HepG2 (cell line): ENCODE data around the gene CPNE5. TPM values are rescaled to one million over a fixed set of nuclear protein-coding genes. Genes with fewer than 3 reads are reported as not detected.

Source experiments
- BCL3 ChIP-seq: sonication (generic); formaldehyde crosslinking; IDR thresholded peaks from 2 replicates; pipeline ENCODE4 v1.5.1; 2020; ENCODE audit warnings: mild to moderate bottlenecking, missing genetic modification reagents, moderate library complexity
- CTCF ChIP-seq: sonication (generic); formaldehyde crosslinking; IDR thresholded peaks from 2 replicates; pipeline ENCODE4 v1.5.0; 2020; ENCODE audit warnings: mild to moderate bottlenecking, missing genetic modification reagents, moderate library complexity
- ERF ChIP-seq: IDR thresholded peaks from 2 replicates; pipeline ENCODE4 v1.6.1; 2018; ENCODE audit warnings: missing biosample characterization, missing genetic modification reagents
- HNF4G ChIP-seq, 2 experiments: sonication (generic) in 1 of 2; formaldehyde crosslinking in 1 of 2; IDR thresholded peaks; 2 replicates each; pipeline versions ENCODE4 v1.4.0 to v1.6.1; 2011 to 2020; ENCODE audit warnings: borderline replicate concordance in 2 of 2, low read depth in 2 of 2, mild to moderate bottlenecking in 2 of 2, low read length in 1 of 2, missing genetic modification reagents in 1 of 2, moderate library complexity in 1 of 2
- MEIS1 ChIP-seq: sonication (generic); formaldehyde crosslinking; IDR thresholded peaks from 2 replicates; pipeline ENCODE4 v1.9.0; 2021; ENCODE audit warnings: mild to moderate bottlenecking, missing genetic modification reagents, moderate library complexity, borderline replicate concordance
- RAD21 ChIP-seq: fragments of 450-650 bp; formaldehyde crosslinking; IDR thresholded peaks from 2 replicates; pipeline ENCODE4 v1.5.0; 2020; ENCODE audit warnings: mild to moderate bottlenecking
- RBM22 ChIP-seq: fragments of 200-400 bp; formaldehyde crosslinking; optimal IDR thresholded peaks from 2 replicates; pipeline ENCODE3; 2017; ENCODE audit warnings: mild to moderate bottlenecking, low read length, moderate library complexity
- SNAI1 ChIP-seq: sonication (generic); formaldehyde crosslinking; IDR thresholded peaks from 2 replicates; pipeline ENCODE4 v1.5.0; 2020; ENCODE audit warnings: mild to moderate bottlenecking, missing genetic modification reagents, borderline replicate concordance
- STAG1 ChIP-seq: sonication (generic); formaldehyde crosslinking; IDR thresholded peaks from 2 replicates; pipeline ENCODE4 v1.4.0; 2020; ENCODE audit warnings: missing genetic modification reagents
- ZMYM3 ChIP-seq: sonication (generic); formaldehyde crosslinking; IDR thresholded peaks from 2 replicates; pipeline ENCODE4 v1.5.1; 2020; ENCODE audit warnings: mild to moderate bottlenecking, missing genetic modification reagents
- ZNF230 ChIP-seq: sonication (generic); formaldehyde crosslinking; IDR thresholded peaks from 2 replicates; pipeline ENCODE4 v1.4.0; 2020; ENCODE audit warnings: mild to moderate bottlenecking, missing genetic modification reagents
- ZNF280D ChIP-seq: sonication (generic); formaldehyde crosslinking; IDR thresholded peaks from 2 replicates; pipeline ENCODE4 v1.5.1; 2020; ENCODE audit warnings: mild to moderate bottlenecking, missing genetic modification reagents
- ZNF510 ChIP-seq: sonication (generic); formaldehyde crosslinking; IDR thresholded peaks from 2 replicates; pipeline ENCODE4 v1.4.0; 2020; ENCODE audit warnings: low read depth, mild to moderate bottlenecking, missing genetic modification reagents
- ZNF614 ChIP-seq: IDR thresholded peaks from 2 replicates; pipeline ENCODE4 v1.6.1; 2018; ENCODE audit warnings: missing biosample characterization, missing genetic modification reagents, inconsistent platforms, borderline replicate concordance
- ZNF772 ChIP-seq: sonication (generic); formaldehyde crosslinking; IDR thresholded peaks from 2 replicates; pipeline ENCODE4 v1.5.0; 2020; ENCODE audit warnings: mild to moderate bottlenecking, missing genetic modification reagents
- polyA plus RNA-seq, 8 experiments: library from polyadenylated mRNA; depleted of rRNA in 3 of 8; stranded (reverse) in 7 of 8; unstranded in 1 of 8; fragments of >200 nt; fragmentation: Illumina TruSeq in 4 of 8; extraction: Trizol in 4 of 8; gene quantifications; 2 replicates each; pipeline versions ENCODE4 v1.2.1 to v1.2.3, GENCODE V29; 2011 to 2016; ENCODE audit warnings: low read depth in 4 of 8, missing spikeins in 1 of 8, mixed read lengths in 1 of 8; ENCODE audit not compliant: insufficient read depth in 1 of 8
- total RNA-seq, 5 experiments: library from RNA; depleted of rRNA; stranded (reverse); fragments of >200 nt; fragmentation: Illumina TruSeq; extraction: Trizol; gene quantifications; 2 replicates each; pipeline ENCODE4 v1.2.3, GENCODE V29; 2016; ENCODE audit warnings: low read depth in 1 of 5
- TF ChIP-seq, protein P1 (sequence below): sonication (generic); formaldehyde crosslinking; IDR thresholded peaks from 2 replicates; pipeline ENCODE4 v1.4.0; 2020; ENCODE audit warnings: missing genetic modification reagents
- TF ChIP-seq, protein P2 (sequence below): IDR thresholded peaks from 2 replicates; pipeline ENCODE4 v1.6.1; 2018; ENCODE audit warnings: missing genetic modification reagents, mild to moderate bottlenecking, missing compliant biosample characterization
- TF ChIP-seq, protein P3 (sequence below): sonication (generic); formaldehyde crosslinking; IDR thresholded peaks from 2 replicates; pipeline ENCODE4 v1.8.0; 2023; ENCODE audit warnings: mild to moderate bottlenecking, missing genetic modification reagents

Gene CPNE5
- total and polyA plus RNA-seq, 2 of the 13 experiments (the other 11 are each of a cell fraction or from before 2014, with no cell fraction given): 0.16 TPM; not detected in 1

GRCh38 chr6:36851149-36851614, 11.9 kb upstream of the CPNE5 start (continued):
- TF ChIP-seq MEIS1 (CRISPR knock-in tag) (0 out of 2 replicates have a peak, but pooled peaks have one; percentile 42), BCL3 (no peak), ZNF614 (CRISPR knock-in tag) (peak; percentile 21; the same call in 1 of the 2 replicates), SNAI1 (CRISPR knock-in tag) (no peak), ZMYM3 (CRISPR knock-in tag) (no peak), ZNF772 (CRISPR knock-in tag) (no peak), ZNF280D (CRISPR knock-in tag) (no peak), RAD21 (CRISPR knock-in tag) (peak; percentile 87), RBM22 (peak; percentile 2), ZNF230 (CRISPR knock-in tag) (peak; percentile 100), STAG1 (CRISPR knock-in tag) (peak; percentile 94), ZNF510 (no peak), ERF (CRISPR knock-in tag) (peak; percentile 66; the same call in 1 of the 2 replicates), HNF4G (IDR thresholded peaks at IDR 0.05; ENCODE audit: borderline replicate concordance, low read depth, low read length) (no peak), HNF4G (CRISPR knock-in tag; IDR thresholded peaks at IDR 0.05; ENCODE audit: borderline replicate concordance, low read depth) (0 out of 2 replicates have a peak, but pooled peaks have one; percentile 34), CTCF (CRISPR knock-in tag) (peak; percentile 88)
- TF ChIP-seq, protein P1, sequence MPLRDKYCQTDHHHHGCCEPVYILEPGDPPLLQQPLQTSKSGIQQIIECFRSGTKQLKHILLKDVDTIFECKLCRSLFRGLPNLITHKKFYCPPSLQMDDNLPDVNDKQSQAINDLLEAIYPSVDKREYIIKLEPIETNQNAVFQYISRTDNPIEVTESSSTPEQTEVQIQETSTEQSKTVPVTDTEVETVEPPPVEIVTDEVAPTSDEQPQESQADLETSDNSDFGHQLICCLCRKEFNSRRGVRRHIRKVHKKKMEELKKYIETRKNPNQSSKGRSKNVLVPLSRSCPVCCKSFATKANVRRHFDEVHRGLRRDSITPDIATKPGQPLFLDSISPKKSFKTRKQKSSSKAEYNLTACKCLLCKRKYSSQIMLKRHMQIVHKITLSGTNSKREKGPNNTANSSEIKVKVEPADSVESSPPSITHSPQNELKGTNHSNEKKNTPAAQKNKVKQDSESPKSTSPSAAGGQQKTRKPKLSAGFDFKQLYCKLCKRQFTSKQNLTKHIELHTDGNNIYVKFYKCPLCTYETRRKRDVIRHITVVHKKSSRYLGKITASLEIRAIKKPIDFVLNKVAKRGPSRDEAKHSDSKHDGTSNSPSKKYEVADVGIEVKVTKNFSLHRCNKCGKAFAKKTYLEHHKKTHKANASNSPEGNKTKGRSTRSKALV: 0 out of 2 replicates have a peak, but pooled peaks have one; percentile 54
- TF ChIP-seq, protein P2, sequence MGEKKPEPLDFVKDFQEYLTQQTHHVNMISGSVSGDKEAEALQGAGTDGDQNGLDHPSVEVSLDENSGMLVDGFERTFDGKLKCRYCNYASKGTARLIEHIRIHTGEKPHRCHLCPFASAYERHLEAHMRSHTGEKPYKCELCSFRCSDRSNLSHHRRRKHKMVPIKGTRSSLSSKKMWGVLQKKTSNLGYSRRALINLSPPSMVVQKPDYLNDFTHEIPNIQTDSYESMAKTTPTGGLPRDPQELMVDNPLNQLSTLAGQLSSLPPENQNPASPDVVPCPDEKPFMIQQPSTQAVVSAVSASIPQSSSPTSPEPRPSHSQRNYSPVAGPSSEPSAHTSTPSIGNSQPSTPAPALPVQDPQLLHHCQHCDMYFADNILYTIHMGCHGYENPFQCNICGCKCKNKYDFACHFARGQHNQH: no peak
- TF ChIP-seq, protein P3, sequence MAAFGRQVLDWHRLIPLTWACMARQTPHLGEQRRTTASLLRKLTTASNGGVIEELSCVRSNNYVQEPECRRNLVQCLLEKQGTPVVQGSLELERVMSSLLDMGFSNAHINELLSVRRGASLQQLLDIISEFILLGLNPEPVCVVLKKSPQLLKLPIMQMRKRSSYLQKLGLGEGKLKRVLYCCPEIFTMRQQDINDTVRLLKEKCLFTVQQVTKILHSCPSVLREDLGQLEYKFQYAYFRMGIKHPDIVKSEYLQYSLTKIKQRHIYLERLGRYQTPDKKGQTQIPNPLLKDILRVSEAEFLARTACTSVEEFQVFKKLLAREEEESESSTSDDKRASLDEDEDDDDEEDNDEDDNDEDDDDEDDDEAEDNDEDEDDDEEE (CRISPR knock-in tag): 0 out of 2 replicates have a peak, but pooled peaks have one; percentile 76
